Bronchial smooth muscle cell (primary cell): ENCODE data around the gene CHAF1A. TPM values are rescaled to one million over a fixed set of nuclear protein-coding genes. Genes with fewer than 3 reads are reported as not detected.

ENCODE experiments used
- total RNA-seq: library from RNA; depleted of rRNA; stranded (reverse); fragments of >200 nt; gene quantifications from 2 replicates; pipeline ENCODE4 v1.2.1, GENCODE V29; 2014

Gene CHAF1A, protein sequence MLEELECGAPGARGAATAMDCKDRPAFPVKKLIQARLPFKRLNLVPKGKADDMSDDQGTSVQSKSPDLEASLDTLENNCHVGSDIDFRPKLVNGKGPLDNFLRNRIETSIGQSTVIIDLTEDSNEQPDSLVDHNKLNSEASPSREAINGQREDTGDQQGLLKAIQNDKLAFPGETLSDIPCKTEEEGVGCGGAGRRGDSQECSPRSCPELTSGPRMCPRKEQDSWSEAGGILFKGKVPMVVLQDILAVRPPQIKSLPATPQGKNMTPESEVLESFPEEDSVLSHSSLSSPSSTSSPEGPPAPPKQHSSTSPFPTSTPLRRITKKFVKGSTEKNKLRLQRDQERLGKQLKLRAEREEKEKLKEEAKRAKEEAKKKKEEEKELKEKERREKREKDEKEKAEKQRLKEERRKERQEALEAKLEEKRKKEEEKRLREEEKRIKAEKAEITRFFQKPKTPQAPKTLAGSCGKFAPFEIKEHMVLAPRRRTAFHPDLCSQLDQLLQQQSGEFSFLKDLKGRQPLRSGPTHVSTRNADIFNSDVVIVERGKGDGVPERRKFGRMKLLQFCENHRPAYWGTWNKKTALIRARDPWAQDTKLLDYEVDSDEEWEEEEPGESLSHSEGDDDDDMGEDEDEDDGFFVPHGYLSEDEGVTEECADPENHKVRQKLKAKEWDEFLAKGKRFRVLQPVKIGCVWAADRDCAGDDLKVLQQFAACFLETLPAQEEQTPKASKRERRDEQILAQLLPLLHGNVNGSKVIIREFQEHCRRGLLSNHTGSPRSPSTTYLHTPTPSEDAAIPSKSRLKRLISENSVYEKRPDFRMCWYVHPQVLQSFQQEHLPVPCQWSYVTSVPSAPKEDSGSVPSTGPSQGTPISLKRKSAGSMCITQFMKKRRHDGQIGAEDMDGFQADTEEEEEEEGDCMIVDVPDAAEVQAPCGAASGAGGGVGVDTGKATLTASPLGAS
- 3.7 and 6.0 TPM in 2 replicates for total RNA-seq

GRCh38 chr19:4402171-4403004 lies at the start of gene CHAF1A:
TSS of gene CHAF1A (plus strand) at chr19:4402640. CDS start at chr19:4402763, 123 bp downstream.

GRCh38 chr19:4400135-4400936 lies 2.1 kb upstream of the CHAF1A start, which contains the start of gene SH3GL1:
TSS of gene SH3GL1 (minus strand) at chr19:4400547. CDS start at chr19:4400368, 179 bp downstream.

GRCh38 chr19:4457654-4458395 lies 55.4 kb downstream of the CHAF1A start, which contains the start of gene UBXN6:
TSS of gene UBXN6 (minus strand) at chr19:4457794. CDS start at chr19:4457697, 97 bp downstream.

GRCh38 chr19:4472174-4472974 lies 69.9 kb downstream of the CHAF1A start, which contains the start of gene HDGFL2:
TSS of gene HDGFL2 (plus strand) at chr19:4472297. CDS start at chr19:4472351, 54 bp downstream.

Other genes starting within 250 kb of the CHAF1A start
- under 0.01 TPM in 1 of 2 replicates, not detected in the other for gene CREB3L3, start 249.0 kb upstream of the CHAF1A start, total RNA-seq
- gene SIRT6, start 220.1 kb upstream of the CHAF1A start, total RNA-seq, result 11.6 and 12.1 TPM in 2 replicates
- 2.4 and 4.4 TPM in 2 replicates for gene ANKRD24, start 220.0 kb upstream of the CHAF1A start, total RNA-seq
- 0.16 TPM in 1 of 2 replicates, not detected in the other for gene EBI3, start 173.1 kb upstream of the CHAF1A start, total RNA-seq
- gene YJU2, start 155.6 kb upstream of the CHAF1A start, total RNA-seq, result 12.9 and 16.4 TPM in 2 replicates
- not detected in 2 replicates for gene SHD, start 123.4 kb upstream of the CHAF1A start, total RNA-seq
- gene TMIGD2, start 100.3 kb upstream of the CHAF1A start, total RNA-seq, result not detected in 2 replicates
- 11.3 and 14.9 TPM in 2 replicates for gene FSD1, start 98.0 kb upstream of the CHAF1A start, total RNA-seq
- 6.6 and 6.7 TPM in 2 replicates for gene STAP2, start 63.8 kb upstream of the CHAF1A start, total RNA-seq
- 8.2 and 8.8 TPM in 2 replicates for gene MPND, start 59.1 kb upstream of the CHAF1A start, total RNA-seq
- 25.2 and 31.7 TPM in 2 replicates for gene SH3GL1, start 2.1 kb upstream of the CHAF1A start, total RNA-seq
- gene UBXN6, start 55.2 kb downstream of the CHAF1A start, total RNA-seq, result 138 and 176 TPM in 2 replicates
- 59.6 and 82.7 TPM in 2 replicates for gene HDGFL2, start 69.7 kb downstream of the CHAF1A start, total RNA-seq
- gene PLIN4, start 115.8 kb downstream of the CHAF1A start, total RNA-seq, result 0.43 and 2.5 TPM in 2 replicates
- gene PLIN5, start 132.6 kb downstream of the CHAF1A start, total RNA-seq, result not detected in 2 replicates
- not detected in 2 replicates for gene LRG1, start 137.4 kb downstream of the CHAF1A start, total RNA-seq
- gene SEMA6B, start 157.0 kb downstream of the CHAF1A start, total RNA-seq, result 0.09 and 0.32 TPM in 2 replicates
- gene TNFAIP8L1, start 236.9 kb downstream of the CHAF1A start, total RNA-seq, result 1.2 and 1.4 TPM in 2 replicates